Measurements from ENCODE around the gene ACSM5. TPM values are rescaled to one million over a fixed set of nuclear protein-coding genes. Genes with fewer than 3 reads are reported as not detected.
"Not testable (repeated sequence)": the region's sequence is repeated elsewhere in the genome, so short reads cannot be mapped to it uniquely, and the experiment has no call there.

The ACSM5 gene
- total RNA-seq, 1 donor from 2014 or later = 9.9 TPM

GRCh38 chr16:20446652-20447393 is 37.5 kb downstream of the ACSM5 start:
- DNase-seq (ENCODE audit: low spot score) = not testable (repeated sequence)

DNA sequence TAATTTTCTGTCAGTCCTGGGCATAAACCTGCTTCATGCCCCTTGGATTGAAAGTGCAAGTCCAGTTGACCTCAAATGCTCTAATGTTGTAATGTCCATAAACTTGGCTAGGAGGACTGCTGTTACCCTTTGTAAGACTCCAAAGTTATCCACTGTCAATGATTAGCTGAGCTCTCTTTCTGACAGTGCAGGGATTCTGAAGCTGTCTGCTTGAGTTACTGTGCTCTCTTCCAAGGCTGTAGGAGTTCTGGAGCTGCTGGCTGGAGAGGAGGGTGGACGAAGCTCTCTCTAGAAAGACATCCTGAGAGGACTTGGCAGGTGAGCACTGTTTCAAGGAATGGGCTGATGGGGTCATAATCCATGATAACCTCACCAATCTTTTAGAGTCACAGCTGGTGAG is 42.0 kb downstream of the ACSM5 start, which contains the start of gene ACSM2A:
Gene ACSM2A, plus strand, starts transcription at position 158 of the 400 bp plus-strand sequence. CDS start 8,594 bp downstream, outside the sequence.
- not testable (repeated sequence) for DNase-seq (ENCODE audit: low spot score)

DNA sequence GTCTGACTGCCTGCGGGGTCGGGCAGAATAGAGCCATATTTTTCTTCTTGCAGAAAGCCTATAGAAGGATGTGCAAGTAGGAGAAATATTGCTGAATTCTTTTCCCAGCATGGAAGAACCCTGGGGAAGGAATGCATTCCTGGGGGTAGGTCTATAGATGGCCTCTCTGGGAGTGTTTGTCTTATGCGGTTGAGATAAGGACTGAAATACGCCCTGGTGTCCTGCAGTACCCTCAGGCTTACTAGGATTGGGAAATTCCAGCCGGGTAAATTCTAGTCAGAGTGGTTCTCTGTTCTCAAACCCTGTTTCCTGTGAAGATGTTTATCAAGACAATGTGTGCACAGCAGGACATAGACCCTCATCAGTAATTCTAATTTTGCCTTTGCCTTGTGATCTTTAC is 44.3 kb downstream of the ACSM5 start:
- DNase-seq (ENCODE audit: low spot score) = not testable (repeated sequence)

- DNase-seq (ENCODE audit: low spot score) = not testable (repeated sequence)
Observed at GRCh38 chr16:20459227-20459626, 49.9 kb downstream of the ACSM5 start.

- DNase-seq (ENCODE audit: low spot score) = not testable (repeated sequence)
Observed at GRCh38 chr16:20460313-20460712, 51.0 kb downstream of the ACSM5 start.

DNA sequence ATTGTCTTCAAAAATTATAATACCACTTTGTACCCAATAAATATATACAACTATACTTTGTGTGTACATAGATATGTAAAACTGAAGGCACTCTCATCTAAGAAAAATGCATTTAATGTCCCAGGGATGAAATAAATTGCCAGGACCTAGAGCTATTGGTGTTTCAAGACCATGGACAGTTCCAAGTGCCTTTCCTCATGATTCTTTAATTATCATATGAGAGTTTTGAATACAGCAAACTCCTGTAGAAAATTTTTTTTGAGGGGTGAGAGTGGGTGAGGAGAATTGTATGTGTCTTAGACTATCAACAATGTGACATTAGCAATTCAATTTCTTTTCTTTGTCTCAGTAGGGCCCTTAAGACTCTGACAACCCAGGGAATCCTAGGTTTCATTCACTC is 59.6 kb downstream of the ACSM5 start:
- DNase-seq (ENCODE audit: low spot score) = not testable (repeated sequence)

DNA sequence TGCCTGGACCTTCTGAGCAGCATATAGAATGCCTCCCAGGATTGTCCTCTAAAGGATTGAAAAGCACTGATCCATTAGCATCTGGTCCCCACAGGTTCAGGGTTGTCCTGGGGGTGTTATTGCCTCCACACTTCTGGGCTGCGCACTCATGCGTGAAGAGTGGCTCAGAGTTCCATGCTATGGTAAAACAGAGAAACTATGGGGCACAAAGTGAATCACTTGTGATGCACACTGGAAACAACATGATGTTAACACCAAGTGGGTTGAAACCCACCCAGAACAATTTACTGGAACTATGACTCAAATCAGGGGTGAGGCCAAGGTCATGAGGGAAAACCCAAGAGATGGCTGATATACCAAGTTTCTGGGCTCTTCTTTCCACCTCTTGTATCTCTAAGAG is 60.6 kb downstream of the ACSM5 start:
- not testable (repeated sequence) for DNase-seq (ENCODE audit: low spot score)

- DNase-seq (ENCODE audit: low spot score) = not testable (repeated sequence)
Observed at GRCh38 chr16:20470732-20471131, 61.4 kb downstream of the ACSM5 start.

- not testable (repeated sequence) for DNase-seq (ENCODE audit: low spot score)
Observed at GRCh38 chr16:20477188-20477744, 67.9 kb downstream of the ACSM5 start.

GRCh38 chr16:20483989-20484388 is 74.7 kb downstream of the ACSM5 start:
- DNase-seq (ENCODE audit: low spot score) = not testable (repeated sequence)

- DNase-seq (ENCODE audit: low spot score) = no peak
Observed at GRCh38 chr16:20484726-20485125, 75.4 kb downstream of the ACSM5 start.

- DNase-seq (ENCODE audit: low spot score) = no peak
Observed at GRCh38 chr16:20485408-20485807, 76.1 kb downstream of the ACSM5 start.

Other genes starting within 250 kb of the ACSM5 start
- not detected for gene GP2, start 82.0 kb upstream of the ACSM5 start, total RNA-seq (ENCODE audit: insufficient read depth, low replicate concordance)
- 2.6 TPM for gene UMOD, start 56.8 kb upstream of the ACSM5 start, total RNA-seq (ENCODE audit: insufficient read depth, low replicate concordance)
- not detected for gene PDILT, start 4.8 kb upstream of the ACSM5 start, total RNA-seq (ENCODE audit: insufficient read depth, low replicate concordance)
- 5.1 TPM for gene ACSM2A, start 42.0 kb downstream of the ACSM5 start, total RNA-seq (ENCODE audit: insufficient read depth, low replicate concordance)
- 4.6 TPM for gene ACSM2B, start 166.8 kb downstream of the ACSM5 start, total RNA-seq (ENCODE audit: insufficient read depth, low replicate concordance)